ES-I3 (cell line): ENCODE results near the gene KYAT1.
"Not testable (repeated sequence)": the region's sequence is repeated elsewhere in the genome, so short reads cannot be mapped to it uniquely, and the experiment has no call there.

Experiments used
- H3K36me3 ChIP-seq: 2 replicates; pipeline ENCODE4 v1.6.1; 2013; ENCODE audit warnings: mild to moderate bottlenecking, low read length, control low read depth, moderate library complexity; ENCODE audit not compliant: insufficient read depth
- H3K4me1 ChIP-seq: 2 replicates; pipeline ENCODE4 v1.6.1; 2013; ENCODE audit warnings: mild to moderate bottlenecking, control low read depth, low read length; ENCODE audit not compliant: insufficient read depth
- H3K9ac ChIP-seq: 2 replicates; pipeline ENCODE4 v1.6.1; 2013; ENCODE audit warnings: low read depth, mild to moderate bottlenecking, low read length, moderate library complexity
- H3K9me3 ChIP-seq: 2 replicates; pipeline ENCODE4 v1.6.1; 2013; ENCODE audit warnings: mild to moderate bottlenecking, low read length, moderate library complexity; ENCODE audit not compliant: control insufficient read depth, insufficient read depth

Gene KYAT1

DNA sequence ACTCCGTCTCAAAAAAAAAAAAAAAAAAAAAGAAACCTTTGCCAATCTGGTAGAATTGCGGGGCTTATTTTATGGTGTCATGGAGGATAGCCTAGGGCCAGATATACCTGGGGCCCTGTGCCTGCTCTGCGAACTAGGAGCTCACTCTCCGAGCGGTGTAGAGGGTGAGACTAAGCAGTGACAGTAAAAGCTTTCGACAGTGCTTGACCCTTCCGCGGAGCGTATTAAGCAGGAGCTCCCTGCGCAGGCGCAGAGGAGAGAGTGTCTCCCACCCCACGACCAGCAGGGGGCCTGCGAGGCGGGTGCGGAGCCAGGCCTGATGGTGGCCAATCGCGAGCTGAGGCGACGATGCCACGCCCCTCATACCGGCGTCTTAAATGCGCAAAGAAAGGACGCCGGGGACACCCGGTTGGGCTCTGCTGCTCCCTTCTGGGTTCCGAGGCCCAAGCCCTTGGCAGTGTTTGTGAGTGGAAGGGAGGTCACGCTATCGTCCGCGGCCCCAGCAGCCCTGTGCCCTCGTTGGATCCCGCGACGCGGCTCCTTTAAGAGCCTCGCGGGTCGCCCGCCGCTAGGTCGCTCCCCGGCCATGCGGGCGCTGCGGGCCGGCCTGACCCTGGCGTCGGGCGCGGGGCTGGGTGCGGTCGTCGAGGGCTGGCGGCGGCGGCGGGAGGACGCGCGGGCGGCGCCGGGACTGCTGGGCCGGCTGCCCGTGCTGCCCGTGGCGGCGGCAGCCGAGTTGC is 63.5 kb downstream of the KYAT1 start, which contains the start of gene ENDOG:
ENDOG (plus strand) TSS at position 402 of the 740 bp plus-strand sequence; CDS start at position 587, 185 bp downstream.
- H3K9me3 ChIP-seq, result no peaks in the 10 kb centered on the region
- peaks cover 7% of the 10 kb centered on the region for H3K36me3 ChIP-seq
- H3K9ac ChIP-seq, result peak within 1 kb of the TSS; percentile 74
- no peaks in the 10 kb centered on the region for H3K4me1 ChIP-seq

DNA sequence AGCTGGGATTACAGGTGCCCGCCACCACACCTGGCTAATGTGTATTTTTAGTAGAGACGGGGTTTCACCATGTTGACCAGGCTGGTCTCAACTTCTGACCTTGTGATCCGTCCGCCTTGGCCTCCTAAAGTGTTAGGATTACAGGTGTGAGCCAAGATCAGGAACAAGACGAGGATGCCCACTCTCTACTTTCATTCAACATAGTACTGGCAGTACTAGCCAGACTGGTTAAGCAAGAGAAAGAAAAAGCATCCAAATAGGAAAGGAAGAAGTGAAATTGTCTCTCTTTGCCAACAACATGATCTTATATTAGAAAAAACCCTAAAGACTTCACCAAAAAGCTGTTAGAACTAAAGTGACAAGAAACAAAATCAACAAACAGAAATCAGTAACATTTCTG is 70.9 kb downstream of the KYAT1 start:
- no peaks in the 10 kb centered on the region for H3K4me1 ChIP-seq
- no peaks in the 10 kb centered on the region; the same call in 1 of the 2 replicates for H3K36me3 ChIP-seq
- no peaks in the 10 kb centered on the region for H3K9me3 ChIP-seq
- H3K9ac ChIP-seq, result no peak overlapping the region

GRCh38 chr9:128809831-128810230 is 71.9 kb downstream of the KYAT1 start:
- Histone ChIP-seq H3K9ac (no peak overlapping the region), H3K36me3 (no peaks in the 10 kb centered on the region; the same call in 1 of the 2 replicates), H3K4me1 (no peaks in the 10 kb centered on the region), H3K9me3 (no peaks in the 10 kb centered on the region)

- Histone ChIP-seq H3K36me3 (peaks cover under 1% of the 10 kb centered on the region; the same call in 1 of the 2 replicates), H3K9ac (no peak overlapping the region), H3K4me1 (no peaks in the 10 kb centered on the region), H3K9me3 (no peaks in the 10 kb centered on the region)
Observed at GRCh38 chr9:128809036-128809599, 72.6 kb downstream of the KYAT1 start.

- Histone ChIP-seq H3K4me1 (no peaks in the 10 kb centered on the region), H3K9me3 (no peaks in the 10 kb centered on the region), H3K9ac (no peak overlapping the region), H3K36me3 (peaks cover 4% of the 10 kb centered on the region; the same call in 1 of the 2 replicates)
Observed at GRCh38 chr9:128808543-128808942, 73.2 kb downstream of the KYAT1 start.

GRCh38 chr9:128807827-128808226 is 73.9 kb downstream of the KYAT1 start:
- no peaks in the 10 kb centered on the region for H3K9me3 ChIP-seq
- no peak overlapping the region for H3K9ac ChIP-seq
- H3K36me3 ChIP-seq, result peaks cover 4% of the 10 kb centered on the region; the same call in 1 of the 2 replicates
- H3K4me1 ChIP-seq, result no peaks in the 10 kb centered on the region

- no peaks in the 10 kb centered on the region for H3K4me1 ChIP-seq
- H3K9me3 ChIP-seq, result no peaks in the 10 kb centered on the region
- H3K9ac ChIP-seq, result no peak overlapping the region
- peaks cover 4% of the 10 kb centered on the region; the same call in 1 of the 2 replicates for H3K36me3 ChIP-seq
Observed at GRCh38 chr9:128805661-128806060, 76.1 kb downstream of the KYAT1 start.

DNA sequence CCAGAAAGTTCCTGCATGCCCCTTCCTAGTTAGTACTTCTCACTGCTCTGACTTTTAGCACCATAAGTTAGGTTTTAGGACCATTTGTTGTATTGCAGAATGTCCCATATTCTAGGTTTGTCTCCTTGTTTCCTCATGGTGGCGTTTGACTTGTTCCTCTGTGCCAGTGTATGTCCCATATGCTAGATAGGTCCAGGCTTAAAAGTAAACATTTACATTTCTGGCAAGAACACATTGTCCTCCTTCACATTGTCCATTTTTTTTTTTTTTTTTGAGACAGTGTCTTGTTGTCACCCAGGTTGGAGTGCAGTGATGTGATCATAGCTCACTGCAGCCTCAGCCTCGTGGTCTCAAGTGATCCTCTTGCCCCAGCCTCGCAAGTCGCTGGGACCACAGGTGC is 79.3 kb downstream of the KYAT1 start:
- Histone ChIP-seq H3K4me1 (no peaks in the 10 kb centered on the region), H3K36me3 (0 out of 2 replicates have a peak, but pooled peaks cover 4% of the 10 kb centered on the region), H3K9ac (no peak overlapping the region), H3K9me3 (no peaks in the 10 kb centered on the region)

DNA sequence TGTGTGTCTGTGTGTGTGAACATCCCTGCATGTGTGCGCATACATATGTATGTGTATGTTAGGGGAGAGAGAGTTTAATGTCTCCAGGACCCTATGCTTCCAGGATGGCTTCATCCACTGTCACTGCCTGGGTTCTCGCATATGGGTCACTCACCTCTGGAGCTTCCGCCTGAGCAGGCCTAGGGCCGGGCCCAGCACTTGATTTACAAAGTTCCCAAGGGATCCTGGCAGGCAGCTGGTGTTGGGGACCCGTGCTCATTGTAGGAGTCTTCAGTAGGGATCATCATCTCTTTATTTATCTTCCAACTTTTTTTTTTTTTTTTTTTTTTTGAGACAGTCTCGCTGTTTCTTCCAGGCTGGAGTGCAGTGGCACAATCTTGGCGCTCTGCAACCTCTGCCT is 81.7 kb downstream of the KYAT1 start:
- no peaks in the 10 kb centered on the region for H3K9me3 ChIP-seq
- H3K4me1 ChIP-seq, result no peaks in the 10 kb centered on the region
- no peak overlapping the region for H3K9ac ChIP-seq
- H3K36me3 ChIP-seq, result 0 out of 2 replicates have a peak, but pooled peaks cover 5% of the 10 kb centered on the region

DNA sequence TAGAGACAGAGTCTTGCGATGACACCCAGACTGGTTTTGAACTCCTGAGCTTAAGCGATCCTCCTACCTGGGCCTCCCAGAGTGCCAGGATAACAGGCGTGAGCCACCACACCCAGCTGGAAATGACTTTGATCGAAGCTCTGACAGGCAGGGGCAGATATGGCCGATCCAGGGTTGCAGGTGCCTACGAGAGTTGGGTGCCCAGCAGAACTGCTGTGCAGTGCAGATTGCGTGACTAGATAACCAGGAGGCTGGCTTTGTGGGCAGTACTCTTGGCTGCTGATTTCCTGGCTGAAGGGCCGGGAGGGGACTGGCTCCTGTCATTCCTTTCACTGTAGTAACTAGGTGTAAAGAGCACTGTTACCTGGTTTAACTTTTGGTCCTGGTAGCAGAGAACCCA is 82.9 kb downstream of the KYAT1 start:
- H3K9ac ChIP-seq, result no peak overlapping the region
- 0 out of 2 replicates have a peak, but pooled peaks cover 3% of the 10 kb centered on the region for H3K36me3 ChIP-seq
- no peaks in the 10 kb centered on the region for H3K4me1 ChIP-seq
- H3K9me3 ChIP-seq, result no peaks in the 10 kb centered on the region

DNA sequence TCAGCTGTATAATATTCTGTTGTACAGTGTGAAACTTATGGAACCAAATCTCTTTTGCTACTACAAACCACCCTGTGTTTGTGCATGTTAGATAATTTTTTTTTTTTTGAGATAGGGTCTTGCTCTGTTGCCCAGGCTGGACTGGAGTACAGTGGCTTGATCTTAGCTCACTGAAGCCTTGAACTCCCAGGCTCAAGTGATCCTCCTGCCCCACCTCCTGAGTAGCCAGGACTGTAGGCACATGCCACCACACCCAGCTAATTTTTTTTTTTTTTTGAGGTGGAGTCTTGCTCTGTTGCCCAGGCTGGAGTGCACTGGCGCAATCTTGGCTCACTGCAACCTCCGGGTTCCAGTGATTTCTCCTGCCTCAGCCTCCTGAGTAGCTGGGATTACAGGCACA is 86.8 kb downstream of the KYAT1 start:
- H3K9me3 ChIP-seq, H3K9ac ChIP-seq, H3K36me3 ChIP-seq, H3K4me1 ChIP-seq: not testable (repeated sequence)

DNA sequence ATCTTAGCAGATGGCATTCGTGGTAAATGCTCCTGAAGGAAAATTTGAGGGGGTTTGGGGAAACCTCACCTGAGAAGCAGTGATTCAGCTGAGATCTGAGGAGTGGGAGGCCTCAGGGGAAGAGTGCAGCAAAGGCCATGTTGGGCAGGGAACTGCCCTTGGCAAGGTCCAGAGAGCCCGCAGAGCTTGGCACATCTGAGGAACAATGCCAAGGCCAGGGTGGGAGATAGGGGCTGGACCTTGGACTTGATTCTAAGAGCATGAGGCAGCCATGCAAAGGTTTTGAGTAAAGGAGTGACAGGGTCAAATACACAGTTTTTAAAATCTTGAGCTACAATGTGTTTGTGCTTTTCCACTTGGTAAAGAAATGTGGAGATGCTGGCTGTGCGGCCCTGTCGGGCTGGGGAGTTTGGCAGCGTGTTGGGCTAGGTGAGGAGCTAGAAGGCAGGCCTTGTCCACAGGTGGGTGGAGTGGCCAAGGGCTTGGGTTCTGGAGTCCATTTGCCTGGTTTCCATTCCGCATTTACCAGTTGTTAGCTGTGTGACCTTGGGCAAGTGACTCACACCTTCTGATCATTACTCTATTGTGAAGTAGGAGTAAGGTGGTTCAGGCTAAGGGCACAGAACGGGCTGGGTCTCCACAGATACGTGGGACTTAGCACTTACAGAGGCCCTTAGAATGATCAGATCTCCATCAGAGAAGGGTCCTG is 88.6 kb downstream of the KYAT1 start:
- H3K4me1 ChIP-seq, result no peaks in the 10 kb centered on the region
- no peaks in the 10 kb centered on the region for H3K9me3 ChIP-seq
- H3K36me3 ChIP-seq, result 0 out of 2 replicates have a peak, but pooled peaks cover 4% of the 10 kb centered on the region
- no peak overlapping the region for H3K9ac ChIP-seq

DNA sequence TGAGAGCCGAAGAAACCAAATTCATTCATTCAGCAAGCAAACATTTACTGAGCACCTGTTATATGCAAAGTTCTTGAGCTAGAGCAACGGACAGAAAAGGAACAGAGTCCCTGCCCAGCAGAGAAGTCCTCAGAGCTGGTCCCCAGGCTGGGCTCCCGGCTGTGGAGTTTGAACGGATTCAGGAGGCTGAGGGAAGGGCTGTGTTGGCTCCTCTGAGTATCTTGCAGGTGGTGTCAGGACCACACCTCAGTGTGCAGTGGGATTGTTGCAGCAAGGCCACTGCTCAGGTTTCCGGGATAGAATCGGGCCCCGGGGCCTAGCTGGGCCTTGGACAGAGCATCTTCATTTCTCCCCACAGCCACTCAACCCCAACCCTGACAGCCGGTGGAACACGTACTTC is 89.6 kb downstream of the KYAT1 start:
- 0 out of 2 replicates have a peak, but pooled peaks cover 3% of the 10 kb centered on the region for H3K36me3 ChIP-seq
- H3K9me3 ChIP-seq, result no peaks in the 10 kb centered on the region
- H3K4me1 ChIP-seq, result no peaks in the 10 kb centered on the region
- H3K9ac ChIP-seq, result no peak overlapping the region

DNA sequence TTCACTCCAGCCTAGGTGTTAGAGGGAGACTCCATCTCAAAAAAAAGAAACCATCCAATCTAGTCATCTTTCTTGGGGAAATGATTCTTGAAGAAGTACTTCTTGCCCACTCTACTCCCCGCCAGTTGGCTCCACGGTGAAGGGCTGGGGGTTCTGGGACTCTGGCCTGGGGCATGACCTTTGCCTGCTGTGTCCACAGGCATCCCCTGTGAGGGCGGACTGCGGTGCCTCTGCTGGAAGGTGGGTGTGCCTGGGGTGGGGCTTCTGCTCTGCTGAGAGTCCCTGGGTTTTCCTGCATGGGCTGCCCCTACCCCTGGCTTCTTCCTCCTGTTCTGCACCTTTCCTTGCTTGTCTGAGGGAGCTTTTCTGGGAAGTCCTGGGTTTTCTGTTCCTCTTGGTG is 91.2 kb downstream of the KYAT1 start:
- Histone ChIP-seq H3K36me3 (0 out of 2 replicates have a peak, but pooled peaks cover 2% of the 10 kb centered on the region), H3K9ac (no peak overlapping the region)

More for the DNA sequence above, 91.2 kb downstream of the KYAT1 start:
- Histone ChIP-seq H3K4me1 (no peaks in the 10 kb centered on the region), H3K9me3 (no peaks in the 10 kb centered on the region)
